HG03354 (cell line): ENCODE data around the gene ZNF234.
"Not testable (repeated sequence)": the region's sequence is repeated elsewhere in the genome, so short reads cannot be mapped to it uniquely, and the experiment has no call there.

Experiments used
- ATAC-seq: cut with Tn5 transposase; IDR thresholded peaks from one replicate; pipeline ENCODE4 v1.9.1; 2021; ENCODE audit warnings: mild to moderate bottlenecking; ENCODE audit not compliant: unreplicated experiment, poor library complexity, severe bottlenecking

ZNF234 gene

GRCh38 chr19:44141191-44142058 is at the start of gene ZNF234:
ZNF234 (plus strand) TSS chr19:44141554; CDS start chr19:44144633, 3,079 bp downstream.
- peak; percentile 82 for ATAC-seq

GRCh38 chr19:44092108-44092507 is 49.2 kb upstream of the ZNF234 start:
- no peak for ATAC-seq

GRCh38 chr19:44093931-44094765 is 47.2 kb upstream of the ZNF234 start, which contains the start of gene ZNF224:
ZNF224 (plus strand) TSS chr19:44094361; CDS start chr19:44097874, 3,513 bp downstream.
- ATAC-seq, result peak; percentile 91

- ATAC-seq, result no peak
Measured at GRCh38 chr19:44107751-44108150, 33.6 kb upstream of the ZNF234 start.

- ATAC-seq, result no peak
Measured at GRCh38 chr19:44109458-44109857, 31.9 kb upstream of the ZNF234 start.

GRCh38 chr19:44111910-44112463 is 29.4 kb upstream of the ZNF234 start:
- no peak for ATAC-seq

- no peak for ATAC-seq
Measured at GRCh38 chr19:44112802-44113137, 28.6 kb upstream of the ZNF234 start.

- peak; percentile 93 for ATAC-seq
Measured at GRCh38 chr19:44113138-44113783, 28.1 kb upstream of the ZNF234 start, which contains the start of gene ZNF225. ZNF225 (plus strand) TSS chr19:44113399; CDS start chr19:44115828, 2,429 bp downstream.

GRCh38 chr19:44113784-44114390 is 27.5 kb upstream of the ZNF234 start:
- peak; percentile 24 for ATAC-seq

- not testable (repeated sequence) for ATAC-seq
Measured at GRCh38 chr19:44121162-44121561, 20.2 kb upstream of the ZNF234 start.

GRCh38 chr19:44131955-44132354 is 9.4 kb upstream of the ZNF234 start:
- ATAC-seq, result no peak

- ATAC-seq, result peak; percentile 18
Measured at GRCh38 chr19:44142059-44142433, 692 bp downstream of the ZNF234 start.

GRCh38 chr19:44149776-44150175 is 8.4 kb downstream of the ZNF234 start:
- ATAC-seq, result no peak

- no peak for ATAC-seq
Measured at GRCh38 chr19:44151491-44151890, 10.1 kb downstream of the ZNF234 start.

GRCh38 chr19:44156475-44156874 is 15.1 kb downstream of the ZNF234 start:
- no peak for ATAC-seq

- no peak for ATAC-seq
Measured at GRCh38 chr19:44163789-44164188, 22.4 kb downstream of the ZNF234 start.

GRCh38 chr19:44164327-44164672 is 22.9 kb downstream of the ZNF234 start:
- no peak for ATAC-seq

- ATAC-seq, result peak; percentile 84
Measured at GRCh38 chr19:44164673-44165512, 23.5 kb downstream of the ZNF234 start, which contains the start of gene ZNF226. ZNF226 (plus strand) TSS chr19:44165100; CDS start chr19:44170081, 4,981 bp downstream.
